Measurements from ENCODE around the gene NEK10.

- TF ChIP-seq POLR2AphosphoS5 (IDR thresholded peaks at IDR 0.05; ENCODE audit: borderline replicate concordance, low read depth, low read length), result no peak
- TF ChIP-seq EZH2 (IDR thresholded peaks at IDR 0.05), result no peak
These were observed 16.3 kb upstream of the NEK10 start for GRCh38 chr3:27385504-27385903.

All from SK-N-MC (cell line).